Mammary epithelial cell (primary cell): ENCODE results near the gene MSLN.
"Not testable (repeated sequence)": the region's sequence is repeated elsewhere in the genome, so short reads cannot be mapped to it uniquely, and the experiment has no call there.

Experiments used
- EZH2 ChIP-seq: IDR thresholded peaks from 2 replicates; pipeline ENCODE4 v1.6.1; 2012; ENCODE audit warnings: low read length, inconsistent platforms, borderline replicate concordance
- TF ChIP-seq, protein P1 (sequence below), 2 donors: IDR thresholded peaks in 1 of 2; conservative IDR thresholded peaks in 1 of 2; 2 replicates each; pipeline ENCODE4 v1.5.1; 2011 to 2012; ENCODE audit warnings: inconsistent platforms in 2 of 2, low read length in 2 of 2, mild to moderate bottlenecking in 2 of 2, control low read depth in 1 of 2, low read depth in 1 of 2; ENCODE audit not compliant: insufficient read depth in 1 of 2; ENCODE audit errors: extremely low read depth in 1 of 2

DNA sequence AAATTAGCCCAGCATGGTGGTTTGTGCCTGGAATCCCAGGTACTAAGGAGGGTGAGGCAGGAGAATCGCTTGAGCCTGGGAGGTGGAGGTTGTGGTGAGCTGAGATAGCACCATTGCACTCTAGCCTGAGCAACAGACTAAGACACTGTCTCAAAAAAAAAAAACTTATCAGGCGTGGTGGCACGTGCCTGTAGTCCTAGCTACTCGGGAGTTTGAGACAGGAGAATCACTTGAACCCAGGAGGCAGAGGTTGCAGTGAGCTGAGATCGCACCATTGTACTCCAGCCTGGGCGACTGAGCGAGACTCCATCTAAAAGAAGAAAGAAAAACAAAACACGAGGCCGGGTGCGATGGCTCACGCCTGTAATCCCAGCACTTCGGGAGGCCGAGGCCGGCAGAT is 17.6 kb upstream of the MSLN start:
- not testable (repeated sequence) for TF ChIP-seq EZH2
- TF ChIP-seq, protein P1, sequence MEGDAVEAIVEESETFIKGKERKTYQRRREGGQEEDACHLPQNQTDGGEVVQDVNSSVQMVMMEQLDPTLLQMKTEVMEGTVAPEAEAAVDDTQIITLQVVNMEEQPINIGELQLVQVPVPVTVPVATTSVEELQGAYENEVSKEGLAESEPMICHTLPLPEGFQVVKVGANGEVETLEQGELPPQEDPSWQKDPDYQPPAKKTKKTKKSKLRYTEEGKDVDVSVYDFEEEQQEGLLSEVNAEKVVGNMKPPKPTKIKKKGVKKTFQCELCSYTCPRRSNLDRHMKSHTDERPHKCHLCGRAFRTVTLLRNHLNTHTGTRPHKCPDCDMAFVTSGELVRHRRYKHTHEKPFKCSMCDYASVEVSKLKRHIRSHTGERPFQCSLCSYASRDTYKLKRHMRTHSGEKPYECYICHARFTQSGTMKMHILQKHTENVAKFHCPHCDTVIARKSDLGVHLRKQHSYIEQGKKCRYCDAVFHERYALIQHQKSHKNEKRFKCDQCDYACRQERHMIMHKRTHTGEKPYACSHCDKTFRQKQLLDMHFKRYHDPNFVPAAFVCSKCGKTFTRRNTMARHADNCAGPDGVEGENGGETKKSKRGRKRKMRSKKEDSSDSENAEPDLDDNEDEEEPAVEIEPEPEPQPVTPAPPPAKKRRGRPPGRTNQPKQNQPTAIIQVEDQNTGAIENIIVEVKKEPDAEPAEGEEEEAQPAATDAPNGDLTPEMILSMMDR (conservative IDR thresholded peaks at IDR 0.05 in 1 of 2, IDR thresholded peaks at IDR 0.05 in 1 of 2; ENCODE audit: extremely low read depth in 1 of 2, insufficient read depth in 1 of 2, low read depth in 1 of 2, low read length in 2 of 2): not testable (repeated sequence)
